Hepatocyte (in vitro differentiated cells): ENCODE results near the gene PTPRD. TPM values are rescaled to one million over a fixed set of nuclear protein-coding genes. Genes with fewer than 3 reads are reported as not detected.

Experiments used
- DNase-seq: peaks from one replicate; pipeline ENCODE4 v3.0.0-alpha.2; 2016; ENCODE audit warnings: low spot score
- H2AFZ ChIP-seq: fragments of 200-600 bp; sonication (generic); 2 replicates; pipeline ENCODE4 v1.6.0; 2016; ENCODE audit warnings: antibody characterized with exemption, mild to moderate bottlenecking
- H3K27ac ChIP-seq: fragments of 200-600 bp; sonication (generic); 2 replicates; pipeline ENCODE4 v1.5.1; 2016; ENCODE audit warnings: mild to moderate bottlenecking
- H3K27me3 ChIP-seq: fragments of 200-600 bp; sonication (generic); 2 replicates; pipeline ENCODE4 v1.6.1; 2016
- H3K36me3 ChIP-seq: fragments of 200-600 bp; sonication (generic); replicated peaks from 2 replicates; pipeline ENCODE4 v1.5.1; 2016; ENCODE audit warnings: low read depth; ENCODE audit not compliant: insufficient read depth
- H3K4me1 ChIP-seq: fragments of 200-600 bp; sonication (generic); 2 replicates; pipeline ENCODE4 v1.5.1; 2016; ENCODE audit warnings: mild to moderate bottlenecking, moderate library complexity; ENCODE audit not compliant: insufficient read depth
- H3K4me2 ChIP-seq: fragments of 200-600 bp; sonication (generic); 2 replicates; pipeline ENCODE4 v1.6.0; 2016
- H3K4me3 ChIP-seq: fragments of 200-600 bp; sonication (generic); 2 replicates; pipeline ENCODE4 v1.5.1; 2016; ENCODE audit warnings: mild to moderate bottlenecking
- H3K79me2 ChIP-seq: fragments of 200-600 bp; sonication (generic); 2 replicates; pipeline ENCODE4 v1.6.0; 2017; ENCODE audit warnings: mild to moderate bottlenecking
- H3K9me2 ChIP-seq: fragments of 200-600 bp; sonication (generic); replicated peaks from 2 replicates; pipeline ENCODE4 v1.6.0; 2017; ENCODE audit warnings: mild to moderate bottlenecking; ENCODE audit not compliant: insufficient read depth
- H3K9me3 ChIP-seq: fragments of 200-600 bp; sonication (generic); 2 replicates; pipeline ENCODE4 v1.5.1; 2016; ENCODE audit warnings: low read depth, mild to moderate bottlenecking
- H4K20me1 ChIP-seq: fragments of 200-600 bp; sonication (generic); 2 replicates; pipeline ENCODE4 v1.6.0; 2016; ENCODE audit warnings: mild to moderate bottlenecking; ENCODE audit not compliant: insufficient read depth, poor library complexity, severe bottlenecking
- CTCF ChIP-seq: fragments of 200-600 bp; sonication (generic); IDR thresholded peaks from 2 replicates; pipeline ENCODE4 v1.5.1; 2016; ENCODE audit warnings: antibody characterized with exemption, mild to moderate bottlenecking; ENCODE audit not compliant: poor library complexity
- EZH2 ChIP-seq: fragments of 200-600 bp; sonication (generic); IDR thresholded peaks from 2 replicates; pipeline ENCODE4 v1.6.1; 2016; ENCODE audit warnings: antibody characterized with exemption, mild to moderate bottlenecking, borderline replicate concordance
- EZH2phosphoT487 ChIP-seq: fragments of 200-600 bp; sonication (generic); IDR thresholded peaks from one replicate; pipeline ENCODE4 v1.6.1; 2018; ENCODE audit warnings: antibody characterized with exemption, mild to moderate bottlenecking, low read depth, moderate library complexity; ENCODE audit not compliant: unreplicated experiment, severe bottlenecking
- WGBS: methylation state at CpG from one replicate; pipeline ENCODE4 v1.1.6; 2016; ENCODE audit warnings: low lambda C conversion rate; ENCODE audit errors: missing lambda C conversion rate; 5-methylcytosine and 5-hydroxymethylcytosine counted together
- polyA plus RNA-seq: library from polyadenylated mRNA; unstranded; fragments of >200 nt; fragmentation: Nextera tagmentation; extraction: Ambion mirVana; gene quantifications from 2 replicates; pipeline ENCODE4 v1.2.1, GENCODE V29; 2016
- total RNA-seq: library from RNA; depleted of rRNA; stranded (reverse); fragments of >200 nt; gene quantifications from 2 replicates; pipeline ENCODE4 v1.2.3, GENCODE V29; 2014

PTPRD gene
- total and polyA plus RNA-seq, 2 experiments from 2014 or later, result 6.5 to 77.6 TPM

DNA sequence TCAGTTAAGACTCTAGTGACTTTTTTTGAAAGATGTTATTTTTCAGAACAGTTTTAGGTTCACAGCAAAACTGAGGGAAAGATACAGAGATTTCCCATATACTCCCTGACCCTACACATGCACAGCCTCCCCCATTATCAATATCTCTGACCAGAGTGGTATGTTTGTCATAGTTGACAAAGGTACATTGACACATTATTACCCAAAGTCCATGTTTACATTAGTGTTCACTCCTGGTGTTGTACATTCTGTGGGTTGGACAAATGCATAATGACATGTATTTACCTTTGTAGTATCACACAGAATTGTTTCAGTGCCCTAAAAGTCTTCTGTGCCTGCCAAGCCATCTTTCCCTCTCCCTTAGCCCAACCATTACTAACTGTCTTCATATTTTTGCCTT lies 2342.6 kb downstream of the PTPRD start:
- peak overlapping the region; percentile 73 for H3K27ac ChIP-seq
- TF ChIP-seq EZH2 (no peak), EZH2phosphoT487 (no peak), CTCF (no peak)
- no peak overlapping the region for H2AFZ ChIP-seq
- no peaks in the 10 kb centered on the region for H3K9me2 ChIP-seq
- no peaks in the 10 kb centered on the region for H3K27me3 ChIP-seq
- H3K4me2 ChIP-seq, result no peak overlapping the region
- H3K9me3 ChIP-seq, result no peaks in the 10 kb centered on the region
- no peaks in the 10 kb centered on the region for H4K20me1 ChIP-seq
- no peaks in the 10 kb centered on the region for H3K36me3 ChIP-seq
- peak; percentile 12 for DNase-seq
- no peaks in the 10 kb centered on the region for H3K79me2 ChIP-seq
- no peak overlapping the region for H3K4me3 ChIP-seq
- peaks cover 13% of the 10 kb centered on the region for H3K4me1 ChIP-seq

- no peaks in the 10 kb centered on the region for H4K20me1 ChIP-seq
- WGBS, result 96% methylated on average over 1 of the region's 1 CpG
- no peaks in the 10 kb centered on the region for H3K27me3 ChIP-seq
- no peak overlapping the region for H3K4me3 ChIP-seq
- no peak overlapping the region for H2AFZ ChIP-seq
- TF ChIP-seq EZH2 (no peak), CTCF (no peak), EZH2phosphoT487 (no peak)
- no peaks in the 10 kb centered on the region for H3K9me2 ChIP-seq
- H3K79me2 ChIP-seq, result no peaks in the 10 kb centered on the region
- H3K4me2 ChIP-seq, result no peak overlapping the region
- no peaks in the 10 kb centered on the region for H3K9me3 ChIP-seq
- peaks cover 13% of the 10 kb centered on the region for H3K4me1 ChIP-seq
- no peaks in the 10 kb centered on the region for H3K36me3 ChIP-seq
- H3K27ac ChIP-seq, result no peak overlapping the region
- DNase-seq, result no peak
Measured at GRCh38 chr9:8268881-8269280, 2343.9 kb downstream of the PTPRD start.

GRCh38 chr9:8268216-8268878 lies 2344.5 kb downstream of the PTPRD start:
- Histone ChIP-seq H3K27ac (no peak overlapping the region), H3K9me3 (no peaks in the 10 kb centered on the region), H3K4me2 (no peak overlapping the region), H3K27me3 (no peaks in the 10 kb centered on the region), H3K79me2 (no peaks in the 10 kb centered on the region), H3K9me2 (no peaks in the 10 kb centered on the region), H3K36me3 (no peaks in the 10 kb centered on the region), H2AFZ (no peak overlapping the region), H3K4me3 (no peak overlapping the region), H3K4me1 (peaks cover 13% of the 10 kb centered on the region), H4K20me1 (no peaks in the 10 kb centered on the region)
- TF ChIP-seq EZH2phosphoT487 (no peak), EZH2 (no peak), CTCF (no peak)
- DNase-seq, result no peak
- 76% methylated on average over 2 of the region's 2 CpGs for WGBS

- TF ChIP-seq EZH2 (no peak), CTCF (no peak), EZH2phosphoT487 (no peak)
- H2AFZ ChIP-seq, result no peak overlapping the region
- no peaks in the 10 kb centered on the region for H3K27me3 ChIP-seq
- no peak overlapping the region for H3K4me3 ChIP-seq
- no peaks in the 10 kb centered on the region for H3K36me3 ChIP-seq
- no peaks in the 10 kb centered on the region for H3K9me2 ChIP-seq
- no peak overlapping the region for H3K27ac ChIP-seq
- 56% methylated on average over 2 of the region's 2 CpGs for WGBS
- no peaks in the 10 kb centered on the region for H4K20me1 ChIP-seq
- no peaks in the 10 kb centered on the region for H3K79me2 ChIP-seq
- H3K4me1 ChIP-seq, result peaks cover 13% of the 10 kb centered on the region
- no peak for DNase-seq
- no peak overlapping the region for H3K4me2 ChIP-seq
- no peaks in the 10 kb centered on the region for H3K9me3 ChIP-seq
Measured at GRCh38 chr9:8267636-8268035, 2345.2 kb downstream of the PTPRD start.
